Activated T-cell treated with anti-CD3 and anti-CD28 coated beads, Interleukin-2, amount 50 U/mL, for 24 hours (primary cell): ENCODE measurements around the gene CLBA1.

ENCODE experiments used
- DNase-seq: peaks from one replicate; pipeline ENCODE4 v3.0.0-alpha.2; 2020
- H3K27ac Mint-ChIP-seq: 2 replicates; pipeline ENCODE4 v1.8.0; 2020; ENCODE audit warnings: mild to moderate bottlenecking, mixed read lengths
- H3K27me3 Mint-ChIP-seq: 2 replicates; pipeline ENCODE4 v1.8.0; 2020; ENCODE audit warnings: mixed read lengths
- H3K36me3 Mint-ChIP-seq: 2 replicates; pipeline ENCODE4 v1.8.0; 2020; ENCODE audit warnings: low read depth, mixed read lengths
- H3K4me1 Mint-ChIP-seq: 2 replicates; pipeline ENCODE4 v1.8.0; 2020; ENCODE audit warnings: low read depth, mixed read lengths
- H3K4me3 Mint-ChIP-seq: 2 replicates; pipeline ENCODE4 v1.8.0; 2020; ENCODE audit warnings: mild to moderate bottlenecking, moderate library complexity, mixed read lengths
- H3K9me3 Mint-ChIP-seq: 2 replicates; pipeline ENCODE4 v1.8.0; 2020; ENCODE audit warnings: mixed read lengths

CLBA1 gene

GRCh38 chr14:104993808-104994591, 8.4 kb downstream of the CLBA1 start:
- Mint-ChIP-seq H3K9me3 (no peaks in the 10 kb centered on the region), H3K27ac (no peak overlapping the region), H3K4me3 (no peak overlapping the region)

GRCh38 chr14:104994978-104995377, 9.4 kb downstream of the CLBA1 start:
- H3K36me3 Mint-ChIP-seq: peaks cover 40% of the 10 kb centered on the region
- no peak overlapping the region for H3K4me3 Mint-ChIP-seq
- H3K4me1 Mint-ChIP-seq: no peaks in the 10 kb centered on the region
- no peak overlapping the region for H3K27ac Mint-ChIP-seq
- DNase-seq: no peak
- no peaks in the 10 kb centered on the region for H3K9me3 Mint-ChIP-seq
- no peaks in the 10 kb centered on the region for H3K27me3 Mint-ChIP-seq

More at GRCh38 chr14:104993808-104994591, 8.4 kb downstream of the CLBA1 start:
- Mint-ChIP-seq H3K4me1 (no peaks in the 10 kb centered on the region), H3K36me3 (peaks cover 39% of the 10 kb centered on the region), H3K27me3 (no peaks in the 10 kb centered on the region)
- no peak for DNase-seq

- DNase-seq: no peak
- H3K36me3 Mint-ChIP-seq: peaks cover 41% of the 10 kb centered on the region
- H3K27me3 Mint-ChIP-seq: no peaks in the 10 kb centered on the region
- peak overlapping the region; percentile 40 for H3K27ac Mint-ChIP-seq
- H3K9me3 Mint-ChIP-seq: no peaks in the 10 kb centered on the region
- H3K4me3 Mint-ChIP-seq: no peak overlapping the region
- no peaks in the 10 kb centered on the region for H3K4me1 Mint-ChIP-seq
Measured at GRCh38 chr14:104996032-104996431, 10.4 kb downstream of the CLBA1 start.

GRCh38 chr14:104996483-104996882, 10.9 kb downstream of the CLBA1 start:
- DNase-seq: no peak
- no peak overlapping the region for H3K4me3 Mint-ChIP-seq
- no peak overlapping the region for H3K27ac Mint-ChIP-seq
- H3K9me3 Mint-ChIP-seq: no peaks in the 10 kb centered on the region
- peaks cover 41% of the 10 kb centered on the region for H3K36me3 Mint-ChIP-seq
- no peaks in the 10 kb centered on the region for H3K27me3 Mint-ChIP-seq
- H3K4me1 Mint-ChIP-seq: no peaks in the 10 kb centered on the region

GRCh38 chr14:104998801-104999200, 13.2 kb downstream of the CLBA1 start:
- H3K4me1 Mint-ChIP-seq: peaks cover under 1% of the 10 kb centered on the region
- H3K36me3 Mint-ChIP-seq: peaks cover 22% of the 10 kb centered on the region
- DNase-seq: no peak
- H3K27ac Mint-ChIP-seq: no peak overlapping the region
- no peak overlapping the region for H3K4me3 Mint-ChIP-seq
- H3K9me3 Mint-ChIP-seq: no peaks in the 10 kb centered on the region
- no peaks in the 10 kb centered on the region for H3K27me3 Mint-ChIP-seq

GRCh38 chr14:104999361-104999760, 13.8 kb downstream of the CLBA1 start:
- no peaks in the 10 kb centered on the region for H3K9me3 Mint-ChIP-seq
- H3K4me1 Mint-ChIP-seq: peaks cover 6% of the 10 kb centered on the region
- H3K4me3 Mint-ChIP-seq: no peak overlapping the region
- H3K36me3 Mint-ChIP-seq: peaks cover 17% of the 10 kb centered on the region
- H3K27ac Mint-ChIP-seq: no peak overlapping the region
- no peaks in the 10 kb centered on the region for H3K27me3 Mint-ChIP-seq
- DNase-seq: no peak

- Mint-ChIP-seq H3K27me3 (no peaks in the 10 kb centered on the region), H3K4me1 (peaks cover 6% of the 10 kb centered on the region), H3K27ac (no peak overlapping the region), H3K9me3 (no peaks in the 10 kb centered on the region), H3K36me3 (peaks cover 34% of the 10 kb centered on the region), H3K4me3 (no peak overlapping the region)
- DNase-seq: no peak
Measured at GRCh38 chr14:105005329-105005928, 19.8 kb downstream of the CLBA1 start.

- H3K9me3 Mint-ChIP-seq: no peaks in the 10 kb centered on the region
- H3K27me3 Mint-ChIP-seq: no peaks in the 10 kb centered on the region
- DNase-seq: no peak
- H3K27ac Mint-ChIP-seq: no peak overlapping the region
- H3K36me3 Mint-ChIP-seq: peaks cover 42% of the 10 kb centered on the region
- H3K4me3 Mint-ChIP-seq: no peak overlapping the region
- H3K4me1 Mint-ChIP-seq: peaks cover 6% of the 10 kb centered on the region
Measured at GRCh38 chr14:105005929-105006830, 20.6 kb downstream of the CLBA1 start.

GRCh38 chr14:105006831-105007592, 21.4 kb downstream of the CLBA1 start:
- H3K27me3 Mint-ChIP-seq: no peaks in the 10 kb centered on the region
- no peak overlapping the region for H3K27ac Mint-ChIP-seq
- H3K4me3 Mint-ChIP-seq: no peak overlapping the region
- peaks cover 9% of the 10 kb centered on the region for H3K4me1 Mint-ChIP-seq
- H3K9me3 Mint-ChIP-seq: no peaks in the 10 kb centered on the region
- peaks cover 50% of the 10 kb centered on the region for H3K36me3 Mint-ChIP-seq
- DNase-seq: no peak

- H3K27ac Mint-ChIP-seq: no peak overlapping the region
- peaks cover 57% of the 10 kb centered on the region for H3K36me3 Mint-ChIP-seq
- no peaks in the 10 kb centered on the region for H3K9me3 Mint-ChIP-seq
- no peaks in the 10 kb centered on the region for H3K27me3 Mint-ChIP-seq
- no peak overlapping the region for H3K4me3 Mint-ChIP-seq
- H3K4me1 Mint-ChIP-seq: peaks cover 15% of the 10 kb centered on the region
- DNase-seq: no peak
Measured at GRCh38 chr14:105007593-105008264, 22.1 kb downstream of the CLBA1 start.

- H3K4me1 Mint-ChIP-seq: peaks cover 29% of the 10 kb centered on the region
- no peak for DNase-seq
- H3K36me3 Mint-ChIP-seq: peaks cover 77% of the 10 kb centered on the region
- no peak overlapping the region for H3K4me3 Mint-ChIP-seq
- no peaks in the 10 kb centered on the region for H3K9me3 Mint-ChIP-seq
- H3K27ac Mint-ChIP-seq: no peak overlapping the region
- H3K27me3 Mint-ChIP-seq: no peaks in the 10 kb centered on the region
Measured at GRCh38 chr14:105010106-105010505, 24.5 kb downstream of the CLBA1 start.

- Mint-ChIP-seq H3K27me3 (no peaks in the 10 kb centered on the region), H3K4me3 (no peak overlapping the region), H3K4me1 (peaks cover 37% of the 10 kb centered on the region), H3K9me3 (no peaks in the 10 kb centered on the region), H3K36me3 (peaks cover 84% of the 10 kb centered on the region), H3K27ac (no peak overlapping the region)
- no peak for DNase-seq
Measured at GRCh38 chr14:105010891-105011291, 25.3 kb downstream of the CLBA1 start.

- Mint-ChIP-seq H3K9me3 (no peaks in the 10 kb centered on the region), H3K36me3 (peaks cover 87% of the 10 kb centered on the region), H3K4me3 (no peak overlapping the region), H3K27me3 (no peaks in the 10 kb centered on the region), H3K27ac (no peak overlapping the region), H3K4me1 (peaks cover 43% of the 10 kb centered on the region)
- no peak for DNase-seq
Measured at GRCh38 chr14:105011312-105011990, 25.9 kb downstream of the CLBA1 start.
